ENCODE measurements around the gene CCT4.
"Not testable (repeated sequence)": the region's sequence is repeated elsewhere in the genome, so short reads cannot be mapped to it uniquely, and the experiment has no call there.

CCT4 gene

DNA sequence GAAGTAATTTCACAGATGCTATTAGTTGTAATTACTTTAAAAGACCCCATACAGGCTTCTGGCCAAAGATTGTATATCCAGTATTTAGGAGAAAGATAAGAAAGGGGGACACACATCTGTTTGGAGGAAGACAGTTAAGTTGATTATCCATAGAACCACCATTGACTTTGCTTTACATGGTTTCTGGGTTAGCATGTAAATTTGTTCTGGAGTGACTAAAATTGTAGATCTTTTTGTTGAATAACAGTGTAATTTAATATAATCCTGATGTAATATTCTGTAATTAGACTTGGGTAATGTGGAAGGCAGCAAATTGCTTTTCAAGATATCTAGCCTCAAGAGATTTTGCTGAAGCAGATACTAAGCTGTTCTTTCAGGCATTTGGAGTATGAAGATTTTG, 34.3 kb upstream of the CCT4 start:
- H3K4me3 ChIP-seq (ENCODE audit: low read depth, low read length) = no peak overlapping the region
- TF ChIP-seq, protein P1, sequence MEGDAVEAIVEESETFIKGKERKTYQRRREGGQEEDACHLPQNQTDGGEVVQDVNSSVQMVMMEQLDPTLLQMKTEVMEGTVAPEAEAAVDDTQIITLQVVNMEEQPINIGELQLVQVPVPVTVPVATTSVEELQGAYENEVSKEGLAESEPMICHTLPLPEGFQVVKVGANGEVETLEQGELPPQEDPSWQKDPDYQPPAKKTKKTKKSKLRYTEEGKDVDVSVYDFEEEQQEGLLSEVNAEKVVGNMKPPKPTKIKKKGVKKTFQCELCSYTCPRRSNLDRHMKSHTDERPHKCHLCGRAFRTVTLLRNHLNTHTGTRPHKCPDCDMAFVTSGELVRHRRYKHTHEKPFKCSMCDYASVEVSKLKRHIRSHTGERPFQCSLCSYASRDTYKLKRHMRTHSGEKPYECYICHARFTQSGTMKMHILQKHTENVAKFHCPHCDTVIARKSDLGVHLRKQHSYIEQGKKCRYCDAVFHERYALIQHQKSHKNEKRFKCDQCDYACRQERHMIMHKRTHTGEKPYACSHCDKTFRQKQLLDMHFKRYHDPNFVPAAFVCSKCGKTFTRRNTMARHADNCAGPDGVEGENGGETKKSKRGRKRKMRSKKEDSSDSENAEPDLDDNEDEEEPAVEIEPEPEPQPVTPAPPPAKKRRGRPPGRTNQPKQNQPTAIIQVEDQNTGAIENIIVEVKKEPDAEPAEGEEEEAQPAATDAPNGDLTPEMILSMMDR (IDR thresholded peaks at IDR 0.05; ENCODE audit: low read depth, low read length) = no peak

GRCh38 chr2:61920548-61920947, 32.1 kb upstream of the CCT4 start:
- no peak overlapping the region for H3K4me3 ChIP-seq (ENCODE audit: low read depth, low read length)

GRCh38 chr2:61914794-61915193, 26.3 kb upstream of the CCT4 start:
- H3K4me3 ChIP-seq (ENCODE audit: low read depth, low read length) = not testable (repeated sequence)

More at GRCh38 chr2:61920548-61920947, 32.1 kb upstream of the CCT4 start:
- TF ChIP-seq, protein P1 (IDR thresholded peaks at IDR 0.05; ENCODE audit: low read depth, low read length) = no peak

DNA sequence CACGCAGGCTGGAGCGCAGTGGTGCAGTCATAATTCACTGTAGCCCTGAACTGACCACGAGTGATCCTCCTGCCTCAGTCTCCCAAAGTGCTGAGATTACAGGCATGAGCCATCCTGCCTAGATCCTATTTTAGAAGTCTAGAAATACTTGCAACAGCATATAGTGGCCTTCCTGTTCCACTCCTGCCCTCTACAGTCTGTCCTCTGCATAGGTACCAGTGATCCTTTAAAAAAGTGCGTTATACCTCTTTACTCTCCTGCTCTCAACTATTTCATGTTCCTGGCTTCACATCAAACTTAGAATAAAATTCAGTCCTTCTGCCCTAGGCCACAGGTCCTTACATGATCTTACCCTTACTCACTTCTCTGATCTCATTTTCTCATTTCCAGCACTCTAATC, 23.1 kb upstream of the CCT4 start:
- TF ChIP-seq, protein P1 (IDR thresholded peaks at IDR 0.05; ENCODE audit: low read depth, low read length) = no peak
- no peak overlapping the region for H3K4me3 ChIP-seq (ENCODE audit: low read depth, low read length)

GRCh38 chr2:61910603-61911002, 22.1 kb upstream of the CCT4 start:
- TF ChIP-seq, protein P1 (IDR thresholded peaks at IDR 0.05; ENCODE audit: low read depth, low read length) = no peak
- H3K4me3 ChIP-seq (ENCODE audit: low read depth, low read length) = no peak overlapping the region

- TF ChIP-seq, protein P1 (IDR thresholded peaks at IDR 0.05; ENCODE audit: low read depth, low read length) = no peak
- no peak overlapping the region for H3K4me3 ChIP-seq (ENCODE audit: low read depth, low read length)
Observed at GRCh38 chr2:61909116-61909515, 20.7 kb upstream of the CCT4 start.

- H3K4me3 ChIP-seq (ENCODE audit: low read depth, low read length) = peak overlapping the region; percentile 98
- TF ChIP-seq, protein P1 (IDR thresholded peaks at IDR 0.05; ENCODE audit: low read depth, low read length) = no peak
Observed at GRCh38 chr2:61906186-61906470, 17.7 kb upstream of the CCT4 start.

DNA sequence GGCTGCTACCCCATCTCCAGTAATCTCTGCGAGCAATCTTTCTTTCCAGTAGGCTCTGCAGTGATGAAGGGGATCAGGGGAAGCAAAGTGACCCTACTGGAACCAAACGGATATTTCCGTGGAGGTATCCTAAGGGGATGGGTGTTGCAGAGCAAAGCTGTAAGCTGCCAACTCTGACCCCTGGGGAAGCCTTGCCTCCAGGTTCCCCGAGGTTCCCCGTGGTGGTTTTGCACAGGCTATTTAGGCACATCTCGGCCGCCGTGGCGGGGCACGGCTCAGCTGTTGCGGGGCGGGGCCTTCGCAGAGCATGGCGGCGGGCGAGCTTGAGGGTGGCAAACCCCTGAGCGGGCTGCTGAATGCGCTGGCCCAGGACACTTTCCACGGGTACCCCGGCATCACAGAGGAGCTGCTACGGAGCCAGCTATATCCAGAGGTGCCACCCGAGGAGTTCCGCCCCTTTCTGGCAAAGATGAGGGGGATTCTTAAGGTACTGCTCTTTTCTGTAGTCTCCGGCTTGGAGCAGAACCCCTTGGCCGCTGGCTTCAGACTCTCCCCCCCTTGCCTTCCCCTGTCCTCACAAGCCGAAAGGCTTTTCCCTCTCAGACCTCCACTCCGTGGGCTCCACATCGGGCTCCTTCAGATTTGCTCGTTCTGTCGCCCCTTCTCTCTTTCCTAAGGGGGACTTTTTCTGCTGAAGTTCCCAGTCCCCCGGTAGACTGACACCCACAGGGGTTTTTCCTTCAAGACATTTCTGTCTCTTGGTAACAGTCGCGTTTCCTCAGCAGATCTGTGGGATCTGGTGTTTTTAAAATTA, 17.1 kb upstream of the CCT4 start, which contains the start of gene COMMD1:
COMMD1 (plus strand) TSS at position 303 of the 814 bp plus-strand sequence; CDS start at position 308, 5 bp downstream.
- TF ChIP-seq, protein P1 (IDR thresholded peaks at IDR 0.05; ENCODE audit: low read depth, low read length) = no peak
- H3K4me3 ChIP-seq (ENCODE audit: low read depth, low read length) = peak within 1 kb of the TSS; percentile 98
